NB4 (cell line): Measurements from ENCODE around the gene GRHL3.

Experiments used
- POLR2A ChIP-seq: IDR thresholded peaks from 2 replicates; pipeline ENCODE4 v1.6.1; 2011; ENCODE audit warnings: mild to moderate bottlenecking; ENCODE audit not compliant: insufficient read length; ENCODE audit errors: extremely low read depth
- TF ChIP-seq, protein P1 (sequence below): IDR thresholded peaks from one replicate; pipeline ENCODE4 v1.5.1; 2012; ENCODE audit warnings: low read depth, low read length

DNA sequence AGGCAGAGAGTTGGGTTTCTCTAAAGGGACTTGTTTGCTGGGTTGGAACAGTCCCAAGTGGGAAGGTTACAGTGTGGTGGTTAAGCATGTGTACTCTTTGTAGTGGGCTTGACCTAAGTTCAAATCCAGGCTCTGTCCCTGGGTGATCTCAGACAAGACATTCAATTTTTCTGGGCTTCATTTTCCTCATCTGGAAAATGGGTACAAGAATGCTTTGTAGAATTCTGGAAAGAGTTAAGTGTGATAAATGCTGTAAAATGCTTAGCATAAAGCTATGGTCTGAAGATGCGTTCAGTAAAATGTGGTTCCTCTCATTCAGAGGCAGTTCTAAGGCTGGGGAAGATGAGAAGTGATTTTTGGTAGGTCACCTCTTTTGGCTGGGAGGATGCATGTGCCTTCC lies 805 bp downstream of the GRHL3 start:
- TF ChIP-seq, protein P1, sequence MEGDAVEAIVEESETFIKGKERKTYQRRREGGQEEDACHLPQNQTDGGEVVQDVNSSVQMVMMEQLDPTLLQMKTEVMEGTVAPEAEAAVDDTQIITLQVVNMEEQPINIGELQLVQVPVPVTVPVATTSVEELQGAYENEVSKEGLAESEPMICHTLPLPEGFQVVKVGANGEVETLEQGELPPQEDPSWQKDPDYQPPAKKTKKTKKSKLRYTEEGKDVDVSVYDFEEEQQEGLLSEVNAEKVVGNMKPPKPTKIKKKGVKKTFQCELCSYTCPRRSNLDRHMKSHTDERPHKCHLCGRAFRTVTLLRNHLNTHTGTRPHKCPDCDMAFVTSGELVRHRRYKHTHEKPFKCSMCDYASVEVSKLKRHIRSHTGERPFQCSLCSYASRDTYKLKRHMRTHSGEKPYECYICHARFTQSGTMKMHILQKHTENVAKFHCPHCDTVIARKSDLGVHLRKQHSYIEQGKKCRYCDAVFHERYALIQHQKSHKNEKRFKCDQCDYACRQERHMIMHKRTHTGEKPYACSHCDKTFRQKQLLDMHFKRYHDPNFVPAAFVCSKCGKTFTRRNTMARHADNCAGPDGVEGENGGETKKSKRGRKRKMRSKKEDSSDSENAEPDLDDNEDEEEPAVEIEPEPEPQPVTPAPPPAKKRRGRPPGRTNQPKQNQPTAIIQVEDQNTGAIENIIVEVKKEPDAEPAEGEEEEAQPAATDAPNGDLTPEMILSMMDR, result no peak
- TF ChIP-seq POLR2A, result no peak
